Astrocyte of the spinal cord (primary cell): ENCODE data around the gene AFTPH.

Experiments used
- DNase-seq: peaks from one replicate; pipeline ENCODE4 v3.0.0; 2011; ENCODE audit warnings: low read depth, low spot score
- H3K4me3 ChIP-seq: 2 replicates; pipeline ENCODE4 v1.5.1; 2011; ENCODE audit warnings: low read depth, mild to moderate bottlenecking, low read length, moderate library complexity
- in situ Hi-C: cut with HindIII; loops from 2 replicates; pipeline ENCODE4 v1.10.0; 2017; ENCODE audit warnings: low sequenced_read_pairs
- TF ChIP-seq, protein P1 (sequence below): IDR thresholded peaks from 2 replicates; pipeline ENCODE4 v1.5.1; 2012; ENCODE audit warnings: low read depth, mild to moderate bottlenecking, low read length, inconsistent platforms

The AFTPH gene

GRCh38 chr2:64548761-64549160, 24.6 kb downstream of the AFTPH start:
- peak; percentile 22 for DNase-seq
- TF ChIP-seq, protein P1, sequence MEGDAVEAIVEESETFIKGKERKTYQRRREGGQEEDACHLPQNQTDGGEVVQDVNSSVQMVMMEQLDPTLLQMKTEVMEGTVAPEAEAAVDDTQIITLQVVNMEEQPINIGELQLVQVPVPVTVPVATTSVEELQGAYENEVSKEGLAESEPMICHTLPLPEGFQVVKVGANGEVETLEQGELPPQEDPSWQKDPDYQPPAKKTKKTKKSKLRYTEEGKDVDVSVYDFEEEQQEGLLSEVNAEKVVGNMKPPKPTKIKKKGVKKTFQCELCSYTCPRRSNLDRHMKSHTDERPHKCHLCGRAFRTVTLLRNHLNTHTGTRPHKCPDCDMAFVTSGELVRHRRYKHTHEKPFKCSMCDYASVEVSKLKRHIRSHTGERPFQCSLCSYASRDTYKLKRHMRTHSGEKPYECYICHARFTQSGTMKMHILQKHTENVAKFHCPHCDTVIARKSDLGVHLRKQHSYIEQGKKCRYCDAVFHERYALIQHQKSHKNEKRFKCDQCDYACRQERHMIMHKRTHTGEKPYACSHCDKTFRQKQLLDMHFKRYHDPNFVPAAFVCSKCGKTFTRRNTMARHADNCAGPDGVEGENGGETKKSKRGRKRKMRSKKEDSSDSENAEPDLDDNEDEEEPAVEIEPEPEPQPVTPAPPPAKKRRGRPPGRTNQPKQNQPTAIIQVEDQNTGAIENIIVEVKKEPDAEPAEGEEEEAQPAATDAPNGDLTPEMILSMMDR: no peak
- no peak overlapping the region for H3K4me3 ChIP-seq
- in situ Hi-C loops: no loop called here

DNA sequence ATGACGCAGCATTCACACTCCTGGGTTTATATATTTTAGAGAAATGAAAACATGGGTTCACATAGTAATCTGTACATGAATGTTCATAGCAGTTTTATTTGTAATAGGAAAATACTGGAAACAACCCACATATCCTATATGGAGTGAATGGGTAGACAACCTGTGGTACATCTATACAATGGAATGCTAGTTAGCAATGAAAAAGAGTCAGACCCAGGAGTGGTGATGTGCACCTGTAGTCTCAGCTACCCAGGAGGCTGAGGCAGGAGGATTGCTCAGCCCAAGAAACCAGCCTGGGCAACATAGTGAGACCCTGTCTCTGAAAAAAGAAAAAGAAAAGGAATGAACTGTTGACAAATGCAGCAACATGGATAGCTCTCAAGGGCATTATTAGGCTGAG, 25.9 kb downstream of the AFTPH start:
- TF ChIP-seq, protein P1: no peak
- no peak overlapping the region for H3K4me3 ChIP-seq
- in situ Hi-C loops: no loop called here
- no peak for DNase-seq

DNA sequence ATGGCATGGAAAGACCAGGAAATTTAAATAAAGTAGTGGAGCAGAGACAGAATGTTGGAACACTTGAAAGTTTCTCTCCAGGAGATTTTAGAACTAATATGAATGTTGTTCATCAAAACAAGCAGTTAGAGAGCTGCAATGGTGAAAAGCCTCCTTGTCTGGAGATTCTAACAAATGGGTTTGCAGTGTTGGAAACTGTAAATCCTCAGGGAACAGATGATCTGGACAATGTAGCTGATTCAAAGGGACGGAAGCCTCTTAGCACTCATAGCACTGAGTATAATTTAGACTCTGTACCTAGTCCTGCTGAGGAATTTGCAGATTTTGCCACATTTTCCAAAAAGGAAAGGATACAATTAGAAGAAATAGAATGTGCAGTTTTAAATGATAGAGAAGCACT, 27.7 kb downstream of the AFTPH start:
- DNase-seq: no peak
- in situ Hi-C loops: no loop called here
- TF ChIP-seq, protein P1: no peak

GRCh38 chr2:64554117-64554516, 30.0 kb downstream of the AFTPH start:
- DNase-seq: no peak
- in situ Hi-C loops: no loop called here
- TF ChIP-seq, protein P1: no peak
- no peak overlapping the region for H3K4me3 ChIP-seq

More for the DNA sequence above, 27.7 kb downstream of the AFTPH start:
- no peak overlapping the region for H3K4me3 ChIP-seq

GRCh38 chr2:64558445-64559081, 34.4 kb downstream of the AFTPH start:
- DNase-seq: no peak
- in situ Hi-C loops: no loop called here
- TF ChIP-seq, protein P1: no peak
- no peak overlapping the region for H3K4me3 ChIP-seq

DNA sequence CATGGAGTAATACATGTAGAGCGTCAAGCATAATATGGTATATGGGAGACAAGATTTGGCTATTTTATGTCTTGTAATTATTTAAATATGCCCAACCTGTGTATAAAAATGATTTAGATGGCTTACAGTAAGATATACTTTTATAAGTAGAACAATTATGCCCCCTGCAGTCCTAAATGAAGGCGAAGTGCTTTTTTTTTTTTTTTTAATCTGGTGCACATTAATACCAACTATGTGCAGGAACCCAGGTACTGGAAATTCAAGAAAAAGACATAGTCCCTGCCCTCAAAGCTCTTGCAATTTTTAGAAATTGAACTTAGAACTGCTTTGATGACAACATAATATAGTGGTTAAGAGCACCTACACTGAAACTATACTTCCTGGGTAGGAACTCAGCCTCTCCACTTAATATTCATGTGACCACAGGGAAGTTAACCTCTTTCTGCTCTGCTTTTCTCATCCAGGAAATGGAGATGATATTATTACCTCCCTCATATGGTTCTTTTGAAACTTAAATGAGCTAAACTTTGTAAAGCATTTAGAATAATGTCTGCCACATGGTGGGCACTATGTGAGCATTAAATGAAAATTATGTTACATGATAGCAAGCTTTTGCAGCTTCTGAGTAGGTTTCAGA, 38.1 kb downstream of the AFTPH start:
- peak; percentile 11 for DNase-seq
- TF ChIP-seq, protein P1: peak; percentile 14
- in situ Hi-C loops: no loop called here
- no peak overlapping the region for H3K4me3 ChIP-seq
